Uterus (tissue), 4 donors: ENCODE data around the gene TLE3. TPM values are rescaled to one million over a fixed set of nuclear protein-coding genes. Genes with fewer than 3 reads are reported as not detected.

Experiments used
- DNase-seq, 2 donors: peaks; one replicate each; pipeline ENCODE4 v3.0.0-alpha.2; 2019 to 2020
- H3K27ac ChIP-seq, 2 donors: fragments of 200-600 bp; sonication (generic); 1 replicate in 1 of 2; 2 replicates in 1 of 2; pipeline ENCODE4 v1.5.1; 2016 to 2018
- H3K27me3 ChIP-seq, 2 donors: fragments of 200-600 bp; sonication (generic); one replicate each; pipeline ENCODE4 v1.5.1; 2018 to 2019; ENCODE audit warnings: control low read depth in 1 of 2
- H3K36me3 ChIP-seq, 2 donors: fragments of 200-600 bp; sonication (generic); one replicate each; pipeline ENCODE4 v1.5.1; 2019; ENCODE audit warnings: control low read depth in 1 of 2
- H3K4me1 ChIP-seq, 2 donors: fragments of 200-600 bp; sonication (generic); one replicate each; pipeline ENCODE4 v1.5.1; 2018 to 2019; ENCODE audit warnings: control low read depth in 1 of 2
- H3K4me3 ChIP-seq, 2 donors: fragments of 200-600 bp; sonication (generic); 1 replicate in 1 of 2; 2 replicates in 1 of 2; pipeline ENCODE4 v1.5.1; 2018 to 2019; ENCODE audit warnings: mild to moderate bottlenecking in 1 of 2
- H3K9me3 ChIP-seq, 2 donors: fragments of 200-600 bp; sonication (generic); one replicate each; pipeline ENCODE4 v1.5.1; 2019; ENCODE audit warnings: control low read depth in 1 of 2
- POLR2A ChIP-seq, 2 donors: fragments of 450-650 bp; IDR thresholded peaks; one replicate each; pipeline ENCODE4 v1.6.1; 2016; ENCODE audit warnings: antibody characterized with exemption in 2 of 2, mild to moderate bottlenecking in 1 of 2, moderate library complexity in 1 of 2
- intact Hi-C: fragments of 100-400 bp; cut with DNase I; formaldehyde crosslinking; loops from one replicate; pipeline ENCODE4 v1.15.1; 2023; ENCODE audit warnings: low total_unique reads
- total RNA-seq, 4 donors: library from RNA; depleted of rRNA in 3 of 4; stranded (reverse); fragments of >200 nt in 3 of 4; gene quantifications; one replicate each; pipeline versions ENCODE4 v1.1.0 to v1.2.4, GENCODE V29; 2014 to 2023
- TF ChIP-seq, protein P1 (sequence below), 4 experiments: fragments of 200-600 bp in 2 of 4; fragments of 450-650 bp in 2 of 4; sonication (generic) in 2 of 4; IDR thresholded peaks; one replicate each; pipeline ENCODE4 v1.5.1; 2016 to 2019; ENCODE audit warnings: antibody characterized with exemption in 4 of 4, mild to moderate bottlenecking in 2 of 4, moderate library complexity in 1 of 4
- donor health status: DM: yes; HTN: yes; CAD: no.

TLE3 gene
- total RNA-seq, 4 donors from 2014 or later: 7.4 to 244 (median 49.4) TPM

DNA sequence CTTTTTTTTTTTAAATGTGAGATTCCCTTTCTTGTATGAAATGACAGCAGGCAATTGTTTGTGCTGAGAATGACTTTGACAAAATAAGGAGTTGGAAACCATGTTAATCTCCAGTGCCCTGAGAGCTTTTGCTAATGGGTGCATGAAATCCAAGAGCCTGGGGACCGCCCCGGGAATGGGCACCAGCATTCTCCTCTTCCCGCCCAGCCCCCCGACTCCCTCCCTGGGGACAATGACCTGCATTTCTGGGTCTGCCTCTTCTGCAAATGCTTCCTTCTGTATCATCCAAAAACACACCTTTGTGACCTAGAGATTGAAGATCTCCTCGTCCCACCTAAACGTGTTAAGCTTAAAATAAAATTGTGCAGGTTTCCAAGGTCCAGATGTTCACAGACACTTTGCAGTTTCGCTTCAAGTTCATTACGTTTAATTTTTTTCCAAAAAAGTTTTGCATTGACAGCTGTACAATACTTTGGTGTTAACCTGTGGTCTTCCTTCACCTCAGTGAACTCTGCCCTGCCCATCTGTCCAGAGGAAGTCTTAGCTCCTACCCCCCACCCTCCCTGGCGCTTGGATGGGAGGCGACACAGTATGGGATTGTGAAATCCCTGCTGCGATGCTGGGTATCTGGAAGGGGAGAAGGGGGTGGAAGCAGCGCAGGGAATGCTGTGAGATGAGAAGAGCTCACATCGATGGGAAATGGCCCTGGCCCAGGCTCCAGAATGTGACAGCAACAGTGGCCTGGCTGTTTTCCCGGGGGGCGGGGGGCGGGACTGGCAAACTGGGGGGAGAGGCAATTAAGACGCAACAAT lies 50.1 kb downstream of the TLE3 start:
- TF ChIP-seq POLR2A (IDR thresholded peaks at IDR 0.05): no peak
- TF ChIP-seq, protein P1, sequence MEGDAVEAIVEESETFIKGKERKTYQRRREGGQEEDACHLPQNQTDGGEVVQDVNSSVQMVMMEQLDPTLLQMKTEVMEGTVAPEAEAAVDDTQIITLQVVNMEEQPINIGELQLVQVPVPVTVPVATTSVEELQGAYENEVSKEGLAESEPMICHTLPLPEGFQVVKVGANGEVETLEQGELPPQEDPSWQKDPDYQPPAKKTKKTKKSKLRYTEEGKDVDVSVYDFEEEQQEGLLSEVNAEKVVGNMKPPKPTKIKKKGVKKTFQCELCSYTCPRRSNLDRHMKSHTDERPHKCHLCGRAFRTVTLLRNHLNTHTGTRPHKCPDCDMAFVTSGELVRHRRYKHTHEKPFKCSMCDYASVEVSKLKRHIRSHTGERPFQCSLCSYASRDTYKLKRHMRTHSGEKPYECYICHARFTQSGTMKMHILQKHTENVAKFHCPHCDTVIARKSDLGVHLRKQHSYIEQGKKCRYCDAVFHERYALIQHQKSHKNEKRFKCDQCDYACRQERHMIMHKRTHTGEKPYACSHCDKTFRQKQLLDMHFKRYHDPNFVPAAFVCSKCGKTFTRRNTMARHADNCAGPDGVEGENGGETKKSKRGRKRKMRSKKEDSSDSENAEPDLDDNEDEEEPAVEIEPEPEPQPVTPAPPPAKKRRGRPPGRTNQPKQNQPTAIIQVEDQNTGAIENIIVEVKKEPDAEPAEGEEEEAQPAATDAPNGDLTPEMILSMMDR (IDR thresholded peaks at IDR 0.05): no peak
- Histone ChIP-seq H3K4me3 (no peak overlapping the region), H3K27ac (no peak overlapping the region), H3K9me3 (no peaks in the 10 kb centered on the region), H3K36me3 (no peaks in the 10 kb centered on the region), H3K4me1 (no peaks in the 10 kb centered on the region), H3K27me3 (no peaks in the 10 kb centered on the region)
- intact Hi-C loops: no loop called here
- DNase-seq: peak in 1 of 2 donors; percentile 15

DNA sequence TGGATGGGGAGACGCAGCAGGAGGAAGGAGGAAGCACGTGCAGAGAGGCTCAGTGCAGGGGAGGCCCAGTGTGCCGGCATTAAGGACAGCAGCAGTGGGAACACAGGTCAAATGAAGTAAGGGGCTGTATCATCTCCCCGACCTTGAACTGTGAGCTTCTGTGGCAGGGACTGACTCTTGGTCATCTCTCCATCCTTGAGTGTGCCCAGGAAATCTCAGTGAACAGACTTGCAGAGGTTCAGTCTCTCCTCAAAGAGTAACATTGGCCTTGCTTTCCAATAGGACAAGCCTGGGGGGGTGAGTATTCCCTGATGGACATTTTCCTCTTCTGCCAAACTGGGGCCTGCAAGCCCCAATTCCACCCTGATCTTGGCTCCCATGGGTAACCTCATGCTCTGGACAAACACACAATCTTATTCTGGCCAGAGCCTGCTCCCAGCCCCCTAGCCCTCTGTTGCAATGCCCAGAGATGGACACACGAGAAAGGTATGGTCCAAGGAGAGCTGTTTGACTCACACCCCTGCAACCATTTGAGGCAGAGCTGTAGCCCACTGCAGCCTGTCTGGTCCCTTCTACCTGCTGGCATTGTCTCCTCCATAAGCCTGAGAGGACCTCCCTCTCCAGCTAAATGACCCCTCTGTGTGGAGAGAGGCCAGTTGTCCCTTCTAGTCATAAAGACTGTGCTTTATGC lies 50.9 kb downstream of the TLE3 start:
- Histone ChIP-seq H3K27me3 (no peaks in the 10 kb centered on the region), H3K36me3 (no peaks in the 10 kb centered on the region), H3K27ac (no peak overlapping the region), H3K9me3 (no peaks in the 10 kb centered on the region), H3K4me1 (no peaks in the 10 kb centered on the region), H3K4me3 (no peak overlapping the region)
- TF ChIP-seq, protein P1 (IDR thresholded peaks at IDR 0.05): no peak
- no peak for TF ChIP-seq POLR2A (IDR thresholded peaks at IDR 0.05)
- intact Hi-C loops: no loop called here
- peak in 1 of 2 donors; percentile 11 for DNase-seq

DNA sequence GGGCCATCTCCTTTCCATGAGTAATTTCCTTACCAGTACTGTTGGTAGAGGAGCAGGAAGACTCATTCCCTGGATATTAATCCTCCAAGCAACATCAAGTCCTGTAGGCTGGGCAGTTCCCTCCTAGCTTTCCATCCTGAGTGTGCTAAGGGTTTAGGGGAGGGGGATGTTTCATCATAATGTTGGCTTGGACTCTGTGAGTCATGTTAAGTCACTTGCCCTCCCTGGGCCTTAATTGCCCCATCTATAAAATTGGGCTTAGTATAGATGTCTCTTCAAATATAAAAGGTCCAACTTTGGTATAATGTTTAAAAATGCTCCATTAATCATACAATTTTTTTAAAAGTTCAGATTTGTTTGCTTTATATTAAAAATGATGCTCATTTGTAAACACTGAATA lies 52.7 kb downstream of the TLE3 start:
- TF ChIP-seq, protein P1 (IDR thresholded peaks at IDR 0.05): no peak
- no peak for TF ChIP-seq POLR2A (IDR thresholded peaks at IDR 0.05)
- Histone ChIP-seq H3K27ac (no peak overlapping the region), H3K4me3 (no peak overlapping the region), H3K27me3 (no peaks in the 10 kb centered on the region), H3K36me3 (no peaks in the 10 kb centered on the region), H3K9me3 (no peaks in the 10 kb centered on the region), H3K4me1 (no peaks in the 10 kb centered on the region)
- no peak for DNase-seq
- intact Hi-C loops: no loop called here

DNA sequence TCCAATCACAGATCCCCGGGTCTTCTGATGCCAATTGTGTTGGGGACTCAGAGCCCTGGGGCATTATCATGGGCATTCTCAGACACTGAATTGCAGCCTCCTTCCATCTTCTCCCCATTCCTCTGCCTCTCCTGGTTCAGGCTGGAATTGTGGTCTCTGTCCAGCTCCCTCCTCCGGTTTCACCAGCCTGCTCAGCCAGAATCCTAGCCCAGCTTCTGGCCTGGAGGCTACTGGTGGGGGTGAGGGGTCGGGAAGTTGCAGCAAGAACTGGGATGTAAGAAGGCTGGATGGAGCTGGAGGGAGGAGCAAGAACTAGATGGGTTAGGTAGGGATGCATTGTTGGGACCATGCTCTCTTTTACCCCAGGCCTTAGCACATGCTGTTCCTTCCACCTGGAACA lies 53.5 kb downstream of the TLE3 start:
- no peak overlapping the region for H3K4me3 ChIP-seq
- TF ChIP-seq, protein P1 (IDR thresholded peaks at IDR 0.05): no peak
- TF ChIP-seq POLR2A (IDR thresholded peaks at IDR 0.05): no peak
- intact Hi-C loops: no loop called here
- H3K4me1 ChIP-seq: no peaks in the 10 kb centered on the region
- H3K36me3 ChIP-seq: no peaks in the 10 kb centered on the region
- no peak overlapping the region for H3K27ac ChIP-seq
- no peaks in the 10 kb centered on the region for H3K27me3 ChIP-seq
- no peaks in the 10 kb centered on the region for H3K9me3 ChIP-seq
- DNase-seq: no peak

DNA sequence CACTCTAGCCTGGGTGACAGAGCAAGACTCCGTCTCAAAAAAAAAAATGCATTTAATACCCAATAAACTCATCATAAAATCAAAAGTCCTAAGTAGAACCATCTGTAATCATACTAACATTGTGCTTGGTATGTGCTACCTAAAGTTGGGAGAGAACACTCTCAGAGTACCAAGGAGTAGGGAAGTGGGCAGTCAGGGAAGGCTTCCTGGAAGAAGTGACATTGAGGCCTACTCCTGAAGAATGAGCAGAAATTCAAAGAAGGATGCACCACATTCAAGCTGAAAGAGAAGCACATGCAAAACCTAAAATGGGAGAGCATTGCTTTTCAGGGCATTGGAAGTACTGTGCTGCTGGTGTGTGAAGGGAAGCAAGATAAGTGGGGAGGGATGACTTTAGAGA lies 54.1 kb downstream of the TLE3 start:
- H3K4me1 ChIP-seq: no peaks in the 10 kb centered on the region
- H3K36me3 ChIP-seq: no peaks in the 10 kb centered on the region
- no peaks in the 10 kb centered on the region for H3K27me3 ChIP-seq
- no peak for TF ChIP-seq POLR2A (IDR thresholded peaks at IDR 0.05)
- TF ChIP-seq, protein P1 (IDR thresholded peaks at IDR 0.05): no peak
- H3K27ac ChIP-seq: no peak overlapping the region
- intact Hi-C loops: no loop called here
- DNase-seq: no peak
- no peaks in the 10 kb centered on the region for H3K9me3 ChIP-seq
- no peak overlapping the region for H3K4me3 ChIP-seq
